ENCODE data around the gene FARP2.
A peak's percentile ranks its signal among the peaks of the same experiment; 100 is the strongest.

DNA sequence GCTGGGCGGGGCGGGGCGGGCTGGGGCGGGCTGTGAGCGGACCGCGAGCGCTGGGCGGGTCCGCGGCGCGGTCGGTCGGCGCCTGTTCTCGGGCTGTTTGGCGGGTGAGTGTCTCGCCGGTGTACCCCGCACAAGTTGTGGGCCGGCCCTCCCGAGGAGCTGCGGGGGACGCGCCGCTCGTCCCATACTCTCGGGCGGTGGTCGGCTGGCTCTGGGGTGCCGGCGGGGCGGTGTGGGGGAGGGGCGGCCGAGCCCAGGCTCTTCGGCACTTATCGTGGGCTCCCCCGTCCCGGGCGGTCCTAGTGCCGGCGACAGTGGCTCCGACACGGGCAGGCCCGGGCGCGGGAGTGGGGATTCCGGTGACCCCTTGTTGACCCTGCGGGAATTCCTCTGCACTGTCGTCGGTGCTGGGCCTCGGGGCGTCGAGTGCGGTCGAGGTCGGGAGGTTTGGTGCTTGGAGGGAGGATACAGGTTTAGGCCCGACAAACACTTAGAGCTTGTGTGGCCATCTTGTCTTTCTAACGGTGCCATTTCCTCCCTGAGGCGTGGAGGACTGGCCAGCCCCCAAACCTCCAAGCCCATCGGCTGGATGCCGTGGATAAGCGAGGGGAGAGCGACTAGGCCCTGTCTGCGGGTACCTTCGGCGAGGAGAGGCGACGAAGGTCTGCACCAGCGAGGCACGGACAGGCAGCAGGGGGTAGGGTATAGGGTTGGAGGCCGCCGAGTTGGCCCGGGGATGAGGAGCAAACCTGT is 40.0 kb upstream of the FARP2 start, which contains the start of gene SEPTIN2:
- TF ChIP-seq ZNF571 (tag by site-specific recombination; IDR thresholded peaks at IDR 0.05) (no peak), SP2 (tag by site-specific recombination; IDR thresholded peaks at IDR 0.05) (peak; percentile 26; the same call in 1 of the 2 replicates), SETDB1 (IDR thresholded peaks at IDR 0.05; ENCODE audit: insufficient read length, low read length) (no peak), ZNF114 (tag by site-specific recombination; IDR thresholded peaks at IDR 0.05) (no peak)
- TF ChIP-seq, protein P1, sequence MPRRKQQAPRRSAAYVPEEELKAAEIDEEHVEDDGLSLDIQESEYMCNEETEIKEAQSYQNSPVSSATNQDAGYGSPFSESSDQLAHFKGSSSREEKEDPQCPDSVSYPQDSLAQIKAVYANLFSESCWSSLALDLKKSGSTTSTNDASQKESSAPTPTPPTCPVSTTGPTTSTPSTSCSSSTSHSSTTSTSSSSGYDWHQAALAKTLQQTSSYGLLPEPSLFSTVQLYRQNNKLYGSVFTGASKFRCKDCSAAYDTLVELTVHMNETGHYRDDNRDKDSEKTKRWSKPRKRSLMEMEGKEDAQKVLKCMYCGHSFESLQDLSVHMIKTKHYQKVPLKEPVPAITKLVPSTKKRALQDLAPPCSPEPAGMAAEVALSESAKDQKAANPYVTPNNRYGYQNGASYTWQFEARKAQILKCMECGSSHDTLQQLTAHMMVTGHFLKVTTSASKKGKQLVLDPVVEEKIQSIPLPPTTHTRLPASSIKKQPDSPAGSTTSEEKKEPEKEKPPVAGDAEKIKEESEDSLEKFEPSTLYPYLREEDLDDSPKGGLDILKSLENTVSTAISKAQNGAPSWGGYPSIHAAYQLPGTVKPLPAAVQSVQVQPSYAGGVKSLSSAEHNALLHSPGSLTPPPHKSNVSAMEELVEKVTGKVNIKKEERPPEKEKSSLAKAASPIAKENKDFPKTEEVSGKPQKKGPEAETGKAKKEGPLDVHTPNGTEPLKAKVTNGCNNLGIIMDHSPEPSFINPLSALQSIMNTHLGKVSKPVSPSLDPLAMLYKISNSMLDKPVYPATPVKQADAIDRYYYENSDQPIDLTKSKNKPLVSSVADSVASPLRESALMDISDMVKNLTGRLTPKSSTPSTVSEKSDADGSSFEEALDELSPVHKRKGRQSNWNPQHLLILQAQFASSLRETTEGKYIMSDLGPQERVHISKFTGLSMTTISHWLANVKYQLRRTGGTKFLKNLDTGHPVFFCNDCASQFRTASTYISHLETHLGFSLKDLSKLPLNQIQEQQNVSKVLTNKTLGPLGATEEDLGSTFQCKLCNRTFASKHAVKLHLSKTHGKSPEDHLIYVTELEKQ (tag by site-specific recombination; IDR thresholded peaks at IDR 0.05; ENCODE audit: borderline replicate concordance), result no peak
- TF ChIP-seq, protein P2, sequence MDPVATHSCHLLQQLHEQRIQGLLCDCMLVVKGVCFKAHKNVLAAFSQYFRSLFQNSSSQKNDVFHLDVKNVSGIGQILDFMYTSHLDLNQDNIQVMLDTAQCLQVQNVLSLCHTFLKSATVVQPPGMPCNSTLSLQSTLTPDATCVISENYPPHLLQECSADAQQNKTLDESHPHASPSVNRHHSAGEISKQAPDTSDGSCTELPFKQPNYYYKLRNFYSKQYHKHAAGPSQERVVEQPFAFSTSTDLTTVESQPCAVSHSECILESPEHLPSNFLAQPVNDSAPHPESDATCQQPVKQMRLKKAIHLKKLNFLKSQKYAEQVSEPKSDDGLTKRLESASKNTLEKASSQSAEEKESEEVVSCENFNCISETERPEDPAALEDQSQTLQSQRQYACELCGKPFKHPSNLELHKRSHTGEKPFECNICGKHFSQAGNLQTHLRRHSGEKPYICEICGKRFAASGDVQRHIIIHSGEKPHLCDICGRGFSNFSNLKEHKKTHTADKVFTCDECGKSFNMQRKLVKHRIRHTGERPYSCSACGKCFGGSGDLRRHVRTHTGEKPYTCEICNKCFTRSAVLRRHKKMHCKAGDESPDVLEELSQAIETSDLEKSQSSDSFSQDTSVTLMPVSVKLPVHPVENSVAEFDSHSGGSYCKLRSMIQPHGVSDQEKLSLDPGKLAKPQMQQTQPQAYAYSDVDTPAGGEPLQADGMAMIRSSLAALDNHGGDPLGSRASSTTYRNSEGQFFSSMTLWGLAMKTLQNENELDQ (tag by site-specific recombination; IDR thresholded peaks at IDR 0.05; ENCODE audit: low read depth), result no peak

All from HEK293 (cell line).